GM20000 (cell line): ENCODE data around the gene ZC3H4.

ENCODE experiments used
- DNase-seq: peaks from one replicate; pipeline ENCODE4 v3.0.0; 2012; ENCODE audit warnings: low spot score
- TF ChIP-seq, protein P1 (sequence below): IDR thresholded peaks from 2 replicates; pipeline ENCODE4 v1.5.1; 2012; ENCODE audit warnings: mild to moderate bottlenecking, control low read depth; ENCODE audit errors: extremely low read depth, missing control alignments

The ZC3H4 gene

DNA sequence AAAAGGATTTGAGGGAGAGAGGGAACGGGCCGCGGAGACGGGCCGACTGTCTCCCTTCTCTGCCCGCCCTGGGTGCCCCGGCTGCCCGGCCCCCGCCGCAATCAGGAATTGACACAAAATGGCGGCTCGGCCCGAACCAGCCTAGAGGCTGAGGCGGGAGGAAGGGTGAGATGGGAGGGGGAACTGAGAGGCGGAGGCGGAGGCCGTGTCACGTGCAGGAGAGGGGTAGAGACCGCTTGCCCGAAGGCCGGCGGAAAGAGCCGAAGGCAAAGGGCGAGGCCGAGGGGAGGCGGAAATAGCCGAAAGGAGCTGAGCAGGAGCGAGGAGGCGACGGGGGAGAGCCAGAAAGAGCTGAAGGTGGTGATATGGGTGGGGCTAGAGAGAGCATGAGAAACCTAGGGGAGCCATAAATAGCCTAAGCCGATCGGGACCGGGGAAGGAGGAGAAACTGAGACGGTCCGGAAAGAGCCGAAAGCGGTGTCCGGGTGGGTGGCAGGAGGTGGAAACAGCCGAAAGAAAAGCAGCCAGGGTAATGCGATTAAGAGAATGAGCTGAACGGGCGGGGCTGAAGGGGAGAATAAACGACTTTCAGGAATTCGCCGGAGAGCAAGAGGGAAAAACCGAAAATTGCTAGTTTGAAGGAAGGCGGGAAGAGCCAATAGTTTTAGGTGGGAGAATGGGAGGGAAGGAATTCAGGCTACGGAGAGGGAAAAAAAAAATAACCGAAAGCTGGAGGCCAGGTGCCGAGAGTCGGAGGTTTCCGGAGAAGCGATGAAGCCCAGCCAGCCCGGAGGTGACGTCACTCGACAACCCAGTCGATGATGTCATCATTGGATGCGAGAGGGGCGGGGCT lies at the start of gene ZC3H4:
TSS of gene ZC3H4 (minus strand) at position 780 of the 853 bp plus-strand sequence. CDS start 1,192 bp downstream, outside the sequence.
- DNase-seq, result peak; percentile 95
- TF ChIP-seq, protein P1, sequence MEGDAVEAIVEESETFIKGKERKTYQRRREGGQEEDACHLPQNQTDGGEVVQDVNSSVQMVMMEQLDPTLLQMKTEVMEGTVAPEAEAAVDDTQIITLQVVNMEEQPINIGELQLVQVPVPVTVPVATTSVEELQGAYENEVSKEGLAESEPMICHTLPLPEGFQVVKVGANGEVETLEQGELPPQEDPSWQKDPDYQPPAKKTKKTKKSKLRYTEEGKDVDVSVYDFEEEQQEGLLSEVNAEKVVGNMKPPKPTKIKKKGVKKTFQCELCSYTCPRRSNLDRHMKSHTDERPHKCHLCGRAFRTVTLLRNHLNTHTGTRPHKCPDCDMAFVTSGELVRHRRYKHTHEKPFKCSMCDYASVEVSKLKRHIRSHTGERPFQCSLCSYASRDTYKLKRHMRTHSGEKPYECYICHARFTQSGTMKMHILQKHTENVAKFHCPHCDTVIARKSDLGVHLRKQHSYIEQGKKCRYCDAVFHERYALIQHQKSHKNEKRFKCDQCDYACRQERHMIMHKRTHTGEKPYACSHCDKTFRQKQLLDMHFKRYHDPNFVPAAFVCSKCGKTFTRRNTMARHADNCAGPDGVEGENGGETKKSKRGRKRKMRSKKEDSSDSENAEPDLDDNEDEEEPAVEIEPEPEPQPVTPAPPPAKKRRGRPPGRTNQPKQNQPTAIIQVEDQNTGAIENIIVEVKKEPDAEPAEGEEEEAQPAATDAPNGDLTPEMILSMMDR, result no peak

- TF ChIP-seq, protein P1, result no peak
- DNase-seq, result no peak
Observed at GRCh38 chr19:47161876-47162489, 48.4 kb upstream of the ZC3H4 start.

GRCh38 chr19:47158879-47159503 lies 45.4 kb upstream of the ZC3H4 start:
- TF ChIP-seq, protein P1, result no peak
- DNase-seq, result no peak

GRCh38 chr19:47158367-47158791 lies 44.8 kb upstream of the ZC3H4 start:
- TF ChIP-seq, protein P1, result no peak
- DNase-seq, result no peak

DNA sequence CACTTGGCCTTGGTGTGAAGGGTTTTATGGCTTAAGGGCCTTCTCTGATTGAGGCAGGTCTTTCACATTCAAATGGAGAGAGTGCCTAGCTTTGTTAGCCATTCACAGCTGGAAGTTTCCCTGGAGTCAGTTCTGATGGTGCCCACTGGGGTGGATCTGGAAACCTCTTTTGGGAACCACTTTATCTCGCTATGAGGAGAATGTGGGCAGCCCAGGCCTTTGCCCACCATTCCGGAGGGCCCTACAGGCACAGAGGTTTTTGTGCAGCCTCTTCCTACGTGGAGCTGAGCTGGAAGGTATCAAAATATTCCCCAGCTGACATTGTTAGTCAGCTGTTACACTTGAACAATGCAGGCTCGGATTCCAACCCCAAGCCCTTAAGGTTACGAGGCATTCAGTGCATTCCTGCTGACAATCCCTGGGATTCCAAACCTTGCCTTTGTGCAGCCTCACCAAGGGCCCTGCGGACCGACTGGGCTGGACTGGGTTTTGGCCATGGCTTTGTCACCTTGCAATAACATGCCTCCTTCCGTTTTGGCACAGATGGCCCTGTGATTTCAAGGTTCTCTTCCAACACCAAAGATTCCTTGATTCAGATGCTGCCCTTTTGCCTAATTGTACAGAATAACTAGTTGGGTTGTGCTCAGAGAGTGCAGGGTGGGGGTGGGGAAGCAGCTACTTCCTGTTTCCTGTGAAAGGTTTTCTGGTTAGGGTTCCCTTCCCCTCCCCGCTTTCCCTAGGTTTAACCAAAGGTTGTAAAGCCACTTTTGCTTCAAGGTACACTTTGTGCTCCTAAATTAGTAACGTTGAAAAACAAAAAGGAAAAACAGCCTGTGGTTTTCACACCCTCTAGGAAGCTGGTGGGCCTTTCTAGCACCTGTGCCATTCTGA lies 44.1 kb upstream of the ZC3H4 start:
- TF ChIP-seq, protein P1, result no peak
- DNase-seq, result no peak

DNA sequence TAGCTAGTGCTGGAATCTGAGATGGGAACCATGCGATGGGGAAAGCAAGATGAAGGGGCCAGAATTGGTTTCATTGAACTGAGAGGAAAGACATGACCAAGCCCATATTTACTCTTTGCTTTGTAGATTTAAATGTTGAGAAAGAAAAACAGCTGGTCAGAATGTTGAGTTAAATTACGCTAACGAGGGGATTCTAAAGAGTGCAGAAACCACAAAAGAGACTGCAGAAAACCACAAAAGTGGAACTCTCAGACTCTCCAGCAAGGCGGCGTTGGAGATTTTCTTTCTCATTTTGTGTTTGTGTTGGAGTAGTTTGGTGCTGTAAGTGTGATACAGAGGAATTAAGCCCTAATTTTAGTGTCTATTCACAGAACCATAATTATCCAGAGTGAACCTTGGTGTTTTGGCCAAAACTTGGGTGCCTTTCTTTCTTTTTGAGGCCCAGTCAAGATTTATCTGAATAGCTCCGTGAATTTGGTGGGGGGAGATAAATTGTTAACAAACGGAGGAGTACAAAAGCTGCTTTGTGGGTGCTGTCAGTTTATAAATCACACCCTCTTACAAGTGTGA lies 43.4 kb upstream of the ZC3H4 start:
- TF ChIP-seq, protein P1, result no peak
- no peak for DNase-seq
